CD4-positive, alpha-beta memory T cell (primary cell): Measurements from ENCODE around the gene CASTOR1. TPM values are rescaled to one million over a fixed set of nuclear protein-coding genes. Genes with fewer than 3 reads are reported as not detected.

ENCODE experiments used
- CTCF ChIA-PET: fragments of 350-600 bp; sonication (Branson Sonifier 250); formaldehyde crosslinking; loops from one replicate; lab custom pipeline; 2021; ENCODE audit warnings: inconsistent platforms; ENCODE audit not compliant: partially characterized antibody; lab: Charles Lee
- POLR2A ChIA-PET: fragments of 350-600 bp; sonication (Branson Sonifier 250); formaldehyde crosslinking; loops from one replicate; lab custom pipeline; 2021; ENCODE audit not compliant: partially characterized antibody; lab: Charles Lee
- DNase-seq, 5 donors: peaks; one replicate each; pipeline versions ENCODE4 v3.0.0 to v3.0.0-alpha.2; 2020 to 2022; ENCODE audit warnings: mixed read lengths in 1 of 5
- H3K27ac ChIP-seq: one replicate; pipeline ENCODE4 v1.7.0; 2013; ENCODE audit warnings: low read depth, low read length
- H3K27me3 ChIP-seq: 2 replicates; pipeline ENCODE4 v1.7.0; 2013; ENCODE audit warnings: mild to moderate bottlenecking, low read length, moderate library complexity; ENCODE audit not compliant: insufficient read depth
- H3K36me3 ChIP-seq: 2 replicates; pipeline ENCODE4 v1.7.0; 2013; ENCODE audit warnings: mild to moderate bottlenecking, low read length, moderate library complexity; ENCODE audit not compliant: insufficient read depth
- H3K4me1 ChIP-seq: 2 replicates; pipeline ENCODE4 v1.7.0; 2013; ENCODE audit warnings: mild to moderate bottlenecking, low read length, moderate library complexity; ENCODE audit not compliant: insufficient read depth
- H3K4me3 ChIP-seq, 2 donors: one replicate each; pipeline ENCODE4 v1.7.0; 2013; ENCODE audit warnings: low read length in 2 of 2, mild to moderate bottlenecking in 1 of 2
- H3K9me3 ChIP-seq, 2 donors: one replicate each; pipeline ENCODE4 v1.7.0; 2013; ENCODE audit warnings: low read length in 2 of 2, control low read depth in 1 of 2; ENCODE audit not compliant: control insufficient read depth in 1 of 2
- H3K27ac Mint-ChIP-seq, 7 donors: one replicate each; pipeline ENCODE4 v1.8.0; 2020 to 2021; ENCODE audit warnings: mixed read lengths in 7 of 7, mild to moderate bottlenecking in 6 of 7, inconsistent platforms in 3 of 7, moderate library complexity in 3 of 7
- H3K27me3 Mint-ChIP-seq, 2 donors: one replicate each; pipeline ENCODE4 v1.8.0; 2020 to 2021; ENCODE audit warnings: mixed read lengths in 2 of 2
- H3K36me3 Mint-ChIP-seq, 2 donors: one replicate each; pipeline ENCODE4 v1.8.0; 2020 to 2021; ENCODE audit warnings: mixed read lengths in 2 of 2, inconsistent platforms in 1 of 2, mild to moderate bottlenecking in 1 of 2
- H3K4me1 Mint-ChIP-seq, 4 donors: one replicate each; pipeline ENCODE4 v1.8.0; 2020 to 2021; ENCODE audit warnings: mixed read lengths in 4 of 4, mild to moderate bottlenecking in 1 of 4
- H3K4me3 Mint-ChIP-seq, 8 donors: one replicate each; pipeline ENCODE4 v1.8.0; 2020 to 2021; ENCODE audit warnings: mixed read lengths in 8 of 8, mild to moderate bottlenecking in 7 of 8, moderate library complexity in 6 of 8, inconsistent platforms in 3 of 8
- H3K9me3 Mint-ChIP-seq, 8 donors: one replicate each; pipeline ENCODE4 v1.8.0; 2020 to 2021; ENCODE audit warnings: mixed read lengths in 8 of 8, mild to moderate bottlenecking in 5 of 8, inconsistent platforms in 3 of 8, moderate library complexity in 1 of 8
- intact Hi-C: fragments of 100-400 bp; cut with micrococcal nuclease; formaldehyde crosslinking; loops from one replicate; pipeline ENCODE4 v1.15.1; 2023
- polyA plus RNA-seq, 2 donors: library from polyadenylated mRNA; unstranded; fragments of 300-500 nt; fragmentation: Illumina TruSeq; gene quantifications; one replicate each; pipeline ENCODE4 v1.2.3, GENCODE V29; 2021
- total RNA-seq, 2 experiments: library from RNA; stranded (reverse); gene quantifications; one replicate each; pipeline ENCODE4 v1.2.3, GENCODE V29; 2021

Gene CASTOR1
- total and polyA plus RNA-seq, 4 experiments from 2014 or later = 11.3 to 17.5 (median 14.3) TPM

DNA sequence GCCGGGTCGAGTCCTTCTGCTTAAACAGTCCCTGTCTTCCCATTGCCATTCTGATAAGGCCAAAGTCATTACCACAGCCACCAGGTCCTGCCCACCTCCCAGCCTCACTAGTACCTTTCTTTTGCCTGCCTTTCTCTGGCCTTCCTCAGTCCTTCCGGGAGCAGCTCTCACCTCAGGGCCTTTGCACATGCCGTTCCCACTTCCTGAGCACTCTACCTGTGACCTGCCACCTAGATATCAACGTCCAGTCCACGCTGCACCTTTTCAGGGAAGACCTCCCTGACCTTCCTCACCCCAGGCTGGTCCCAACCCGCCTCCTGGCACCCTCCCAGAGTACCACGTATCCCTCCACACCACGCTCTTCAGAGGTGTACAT, 14.9 kb downstream of the CASTOR1 start:
- CTCF ChIA-PET = no interaction called here
- peaks cover 23 to 32% (median 24%) of the 10 kb centered on the region in 4 donors for H3K4me1 Mint-ChIP-seq
- peaks cover 0 to 6% of the 10 kb centered on the region in 2 donors for H3K36me3 Mint-ChIP-seq

GRCh38 chr22:30273711-30274436, 15.4 kb downstream of the CASTOR1 start:
- Mint-ChIP-seq H3K4me3 (peak overlapping the region in 1 of 8 donors; percentile 33), H3K9me3 (no peaks in the 10 kb centered on the region), H3K27me3 (no peaks in the 10 kb centered on the region), H3K36me3 (peaks cover 0 to 9% of the 10 kb centered on the region in 2 donors), H3K4me1 (peaks cover 18 to 28% (median 20%) of the 10 kb centered on the region in 4 donors), H3K27ac (peak overlapping the region in 3 of 7 donors; percentile 44 to 85 (median 62))
- H3K36me3 ChIP-seq = no peaks in the 10 kb centered on the region
- H3K4me1 ChIP-seq = peaks cover 21% of the 10 kb centered on the region
- intact Hi-C loops = no loop called here
- no peak for DNase-seq
- no peaks in the 10 kb centered on the region for H3K27me3 ChIP-seq
- CTCF ChIA-PET = no interaction called here
- POLR2A ChIA-PET = no interaction called here
- H3K27ac ChIP-seq = no peak overlapping the region
- no peaks in the 10 kb centered on the region for H3K9me3 ChIP-seq
- H3K4me3 ChIP-seq = no peak overlapping the region

More for the DNA sequence above, 14.9 kb downstream of the CASTOR1 start:
- Histone ChIP-seq H3K36me3 (no peaks in the 10 kb centered on the region), H3K27me3 (no peaks in the 10 kb centered on the region), H3K4me1 (peaks cover 27% of the 10 kb centered on the region), H3K27ac (no peak overlapping the region), H3K9me3 (no peaks in the 10 kb centered on the region), H3K4me3 (no peak overlapping the region)
- no peak for DNase-seq
- H3K27me3 Mint-ChIP-seq = no peaks in the 10 kb centered on the region
- H3K4me3 Mint-ChIP-seq = no peak overlapping the region
- intact Hi-C loops = no loop called here
- H3K27ac Mint-ChIP-seq = peak overlapping the region in 4 of 7 donors; percentile 6 to 92 (median 66)
- no peaks in the 10 kb centered on the region for H3K9me3 Mint-ChIP-seq
- POLR2A ChIA-PET = no interaction called here

GRCh38 chr22:30272781-30273601, 16.3 kb downstream of the CASTOR1 start:
- no peak for DNase-seq
- Histone ChIP-seq H3K36me3 (no peaks in the 10 kb centered on the region), H3K9me3 (no peaks in the 10 kb centered on the region), H3K27me3 (no peaks in the 10 kb centered on the region), H3K27ac (no peak overlapping the region), H3K4me1 (peaks cover 28% of the 10 kb centered on the region), H3K4me3 (no peak overlapping the region)
- Mint-ChIP-seq H3K4me3 (no peak overlapping the region), H3K4me1 (peaks cover 21 to 35% (median 24%) of the 10 kb centered on the region in 4 donors), H3K9me3 (no peaks in the 10 kb centered on the region), H3K36me3 (peaks cover 0 to 9% of the 10 kb centered on the region in 2 donors), H3K27ac (peak overlapping the region in 5 of 7 donors; percentile 44 to 78 (median 56)), H3K27me3 (no peaks in the 10 kb centered on the region)
- intact Hi-C loops = no loop called here
- ChIA-PET CTCF (no interaction called here), POLR2A (no interaction called here)

DNA sequence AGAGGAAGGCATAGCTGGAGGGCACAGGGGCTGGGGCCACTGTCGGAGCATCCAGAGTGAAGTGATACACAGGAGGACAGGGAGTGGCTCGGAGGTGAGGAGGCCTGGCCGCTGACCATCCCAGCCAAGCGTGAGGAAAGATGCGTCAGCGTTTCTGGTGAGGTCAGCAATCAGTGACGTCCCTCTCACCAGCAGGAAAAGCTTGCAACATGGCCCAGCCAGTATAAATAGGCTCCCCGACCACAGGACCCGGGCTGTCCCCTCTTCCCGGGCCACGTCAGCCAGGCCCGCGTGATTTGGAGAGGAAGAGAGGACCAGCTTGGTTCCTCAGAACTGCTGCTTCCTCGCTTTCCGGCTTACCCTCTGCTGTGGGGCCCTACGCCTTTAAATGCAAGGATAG, 18.5 kb downstream of the CASTOR1 start:
- Histone ChIP-seq H3K9me3 (no peaks in the 10 kb centered on the region), H3K27ac (no peak overlapping the region), H3K4me1 (peaks cover 31% of the 10 kb centered on the region), H3K4me3 (no peak overlapping the region), H3K27me3 (no peaks in the 10 kb centered on the region), H3K36me3 (no peaks in the 10 kb centered on the region)
- CTCF ChIA-PET = interaction anchor here (1.7 to 2.0 kb wide), 2 partner anchors 15 to 163 kb away, joined by 4 to 5 read pairs; no protein-coding TSS in a partner anchor
- Mint-ChIP-seq H3K27ac (peak overlapping the region in 3 of 7 donors; percentile 46 to 85 (median 75)), H3K36me3 (peaks cover 0 to 18% of the 10 kb centered on the region in 2 donors), H3K4me1 (peaks cover 19 to 47% (median 31%) of the 10 kb centered on the region in 4 donors), H3K4me3 (no peak overlapping the region), H3K27me3 (no peaks in the 10 kb centered on the region), H3K9me3 (no peaks in the 10 kb centered on the region)
- DNase-seq = no peak
- POLR2A ChIA-PET = interaction anchor here (0.9 kb wide), 1 partner anchor 94 kb away, joined by 3 read pairs; no protein-coding TSS in a partner anchor
- intact Hi-C loops = no loop called here

DNA sequence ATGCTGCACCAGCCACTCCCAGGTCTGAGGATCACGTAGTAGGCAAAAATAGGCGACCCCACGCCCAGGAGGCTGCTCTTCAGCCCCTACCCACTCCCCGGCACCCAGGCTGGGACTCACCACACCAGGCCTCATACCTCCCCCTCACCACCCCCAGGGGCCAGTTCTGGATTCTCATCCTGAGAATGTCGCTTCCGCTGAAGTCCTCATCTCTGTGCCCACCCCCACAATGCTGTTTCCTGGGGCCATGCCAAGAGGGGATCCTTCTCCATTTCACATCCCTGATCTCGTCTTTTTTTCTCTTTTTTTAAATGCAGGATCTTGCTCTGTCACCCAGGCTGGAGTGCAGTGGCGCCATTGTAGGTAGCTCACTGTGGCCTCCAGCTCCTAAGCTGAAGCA, 21.0 kb downstream of the CASTOR1 start:
- Mint-ChIP-seq H3K4me3 (peak overlapping the region in 7 of 8 donors; percentile 44 to 96 (median 90)), H3K4me1 (peaks cover 16 to 58% (median 33%) of the 10 kb centered on the region in 4 donors), H3K36me3 (peaks cover 1 to 22% of the 10 kb centered on the region in 2 donors), H3K27ac (peak overlapping the region; percentile 90 to 100 (median 99)), H3K27me3 (no peaks in the 10 kb centered on the region), H3K9me3 (no peaks in the 10 kb centered on the region)
- intact Hi-C loops = no loop called here
- Histone ChIP-seq H3K36me3 (peaks cover 4% of the 10 kb centered on the region), H3K4me1 (peaks cover 41% of the 10 kb centered on the region), H3K27me3 (no peaks in the 10 kb centered on the region), H3K4me3 (no peak overlapping the region), H3K9me3 (no peaks in the 10 kb centered on the region), H3K27ac (peak overlapping the region; percentile 98)
- DNase-seq = peak in 1 of 5 donors; percentile 22
- CTCF ChIA-PET = interaction anchor here (0.8 to 2.0 kb wide), 3 partner anchors 119 to 161 kb away, joined by 3 to 8 read pairs (median 3); no protein-coding TSS in a partner anchor
- POLR2A ChIA-PET = interaction anchor here (0.6 to 9.0 kb wide), 6 partner anchors 9 to 232 kb away, joined by 3 to 106 read pairs (median 3); partner anchors contain the start of genes CASTOR1 and TBC1D10A

DNA sequence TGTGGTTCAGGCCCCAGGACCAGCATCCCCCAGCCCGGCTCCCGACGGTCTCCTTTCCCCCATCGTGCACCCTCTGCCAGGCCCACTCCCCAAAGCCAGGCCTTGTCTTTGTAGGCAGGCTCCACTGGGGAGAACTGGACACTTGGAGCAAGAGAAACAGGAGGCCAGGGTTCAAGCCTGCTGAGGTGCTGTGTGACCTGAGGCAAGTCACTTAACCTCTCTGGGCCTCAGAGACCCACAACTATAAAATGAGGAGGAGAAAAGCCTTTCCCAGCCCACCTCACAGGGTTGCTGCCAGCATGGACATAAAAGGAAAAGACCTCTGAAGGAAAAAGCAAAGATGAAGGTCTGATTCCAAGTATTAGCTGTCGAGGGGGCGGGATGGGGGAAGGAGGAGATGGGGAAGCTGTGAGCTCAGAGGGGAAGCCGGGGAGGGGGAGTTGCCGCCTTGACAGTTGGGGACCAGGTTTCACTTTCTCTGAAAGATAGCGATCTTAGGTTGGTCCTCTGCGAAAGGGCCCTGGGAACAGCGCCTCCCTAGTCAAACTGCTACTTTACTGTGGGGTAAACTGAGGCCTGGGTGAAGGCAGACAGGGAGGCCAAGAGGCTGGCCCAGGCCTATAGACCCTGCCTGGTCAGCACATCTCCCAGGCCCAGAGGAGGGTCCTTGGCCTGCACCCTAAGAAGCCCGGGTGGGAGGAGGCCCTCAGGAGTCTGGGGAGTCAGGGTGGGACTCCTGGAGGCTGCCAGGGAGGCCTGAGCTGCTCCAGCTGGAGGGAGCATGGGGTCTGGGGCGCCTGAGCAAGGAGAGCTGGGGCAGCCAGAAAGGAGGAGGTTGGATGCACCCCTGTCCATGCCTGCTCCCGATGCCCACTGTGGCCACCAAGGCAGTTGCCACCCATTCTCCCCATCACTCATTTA, 21.7 kb downstream of the CASTOR1 start:
- Mint-ChIP-seq H3K9me3 (no peaks in the 10 kb centered on the region), H3K36me3 (peaks cover 4 to 27% of the 10 kb centered on the region in 2 donors), H3K27me3 (no peaks in the 10 kb centered on the region), H3K4me3 (peak overlapping the region; percentile 90 to 98 (median 94)), H3K27ac (peak overlapping the region; percentile 96 to 100 (median 99)), H3K4me1 (peaks cover 22 to 59% (median 38%) of the 10 kb centered on the region in 4 donors)
- ChIA-PET CTCF (interaction anchor here (0.9 to 2.0 kb wide), 3 partner anchors 120 to 160 kb away, joined by 3 to 8 read pairs (median 3); no protein-coding TSS in a partner anchor), POLR2A (interaction anchor here (1.0 to 9.0 kb wide), 5 partner anchors 17 to 168 kb away, joined by 3 to 106 read pairs (median 3); partner anchors contain the start of gene CASTOR1)
- peak; percentile 56 to 83 (median 69) for DNase-seq
- Histone ChIP-seq H3K4me3 (peak overlapping the region; percentile 78 to 96), H3K27me3 (no peaks in the 10 kb centered on the region), H3K27ac (peak overlapping the region; percentile 98), H3K36me3 (peaks cover 4% of the 10 kb centered on the region), H3K9me3 (no peaks in the 10 kb centered on the region), H3K4me1 (peaks cover 48% of the 10 kb centered on the region)
- intact Hi-C loops = loop anchor here (1.0 kb wide), 1 partner anchor 39 kb away; no protein-coding TSS in a partner anchor
